Neural cell (in vitro differentiated cells): ENCODE measurements around the gene ABCE1.

ENCODE experiments used
- EP300 ChIP-seq: fragments of 450-650 bp; conservative IDR thresholded peaks from 2 replicates; pipeline ENCODE4 v1.6.1; 2014; ENCODE audit warnings: antibody characterized with exemption, mild to moderate bottlenecking, moderate library complexity; ENCODE audit not compliant: poor library complexity, severe bottlenecking
- RAD21 ChIP-seq: fragments of 450-650 bp; conservative IDR thresholded peaks from 2 replicates; pipeline ENCODE4 v1.6.1; 2014; ENCODE audit warnings: antibody characterized with exemption, mild to moderate bottlenecking, moderate library complexity
- TF ChIP-seq, protein P1 (sequence below): fragments of 450-650 bp; IDR thresholded peaks from 2 replicates; pipeline ENCODE4 v1.5.1; 2014; ENCODE audit warnings: antibody characterized with exemption, mild to moderate bottlenecking, moderate library complexity; ENCODE audit not compliant: poor library complexity, severe bottlenecking

DNA sequence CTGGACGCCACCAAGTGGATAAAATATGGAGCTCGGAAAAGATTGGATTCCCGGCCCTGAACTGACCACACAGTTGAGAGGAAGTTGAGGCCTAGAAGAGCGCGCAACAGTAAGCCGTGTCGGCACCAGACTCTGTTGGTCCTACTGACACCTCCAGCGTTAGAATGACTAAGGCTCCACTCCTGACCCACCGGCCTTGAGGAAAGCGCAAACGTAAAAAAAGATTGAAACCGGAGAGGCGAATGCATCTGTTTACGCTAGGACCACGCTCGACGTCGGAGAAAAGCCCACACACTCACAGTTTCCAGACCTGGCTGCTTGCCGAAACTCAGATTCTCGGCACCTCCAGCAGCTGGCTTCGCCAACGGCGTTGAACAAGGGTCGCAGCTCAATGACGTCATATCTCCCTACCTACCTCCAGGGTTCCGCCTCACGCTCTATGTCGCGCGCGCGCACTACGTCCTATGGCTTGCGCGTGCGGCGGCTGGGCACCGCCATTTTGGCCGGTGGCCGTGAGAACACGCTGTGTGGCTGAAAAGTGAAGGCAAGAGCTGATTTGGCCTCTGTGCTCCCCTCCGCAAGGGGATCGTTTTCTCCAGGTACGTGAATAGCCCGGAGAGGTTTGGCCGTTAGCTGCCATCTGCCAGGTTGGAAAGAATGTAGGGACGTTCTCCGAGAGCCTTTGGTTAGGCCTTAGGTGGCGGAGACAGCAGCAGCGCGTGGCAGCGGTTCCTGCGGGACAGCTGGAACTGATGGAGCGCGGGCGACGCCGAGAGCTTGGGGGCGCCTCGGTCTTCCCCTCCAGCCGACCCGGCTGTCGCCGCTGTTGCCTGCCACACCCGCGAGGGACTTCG is at the start of gene ABCE1, which contains the start of gene ANAPC10:
- TF ChIP-seq RAD21 (no peak), EP300 (peak; percentile 66)
- TF ChIP-seq, protein P1, sequence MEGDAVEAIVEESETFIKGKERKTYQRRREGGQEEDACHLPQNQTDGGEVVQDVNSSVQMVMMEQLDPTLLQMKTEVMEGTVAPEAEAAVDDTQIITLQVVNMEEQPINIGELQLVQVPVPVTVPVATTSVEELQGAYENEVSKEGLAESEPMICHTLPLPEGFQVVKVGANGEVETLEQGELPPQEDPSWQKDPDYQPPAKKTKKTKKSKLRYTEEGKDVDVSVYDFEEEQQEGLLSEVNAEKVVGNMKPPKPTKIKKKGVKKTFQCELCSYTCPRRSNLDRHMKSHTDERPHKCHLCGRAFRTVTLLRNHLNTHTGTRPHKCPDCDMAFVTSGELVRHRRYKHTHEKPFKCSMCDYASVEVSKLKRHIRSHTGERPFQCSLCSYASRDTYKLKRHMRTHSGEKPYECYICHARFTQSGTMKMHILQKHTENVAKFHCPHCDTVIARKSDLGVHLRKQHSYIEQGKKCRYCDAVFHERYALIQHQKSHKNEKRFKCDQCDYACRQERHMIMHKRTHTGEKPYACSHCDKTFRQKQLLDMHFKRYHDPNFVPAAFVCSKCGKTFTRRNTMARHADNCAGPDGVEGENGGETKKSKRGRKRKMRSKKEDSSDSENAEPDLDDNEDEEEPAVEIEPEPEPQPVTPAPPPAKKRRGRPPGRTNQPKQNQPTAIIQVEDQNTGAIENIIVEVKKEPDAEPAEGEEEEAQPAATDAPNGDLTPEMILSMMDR = peak; percentile 38
